ENCODE measurements around the gene CCR4. TPM values are rescaled to one million over a fixed set of nuclear protein-coding genes. Genes with fewer than 3 reads are reported as not detected.

Gene CCR4
- total and polyA plus RNA-seq, 10 of the 15 experiments (the other 5 are each of a cell fraction or from before 2014, with no cell fraction given) = 0.41 to 12.4 (median 5.3) TPM

- H3K4me2 ChIP-seq (ENCODE audit: control insufficient read depth, insufficient read depth) = no peak overlapping the region
- WGBS (ENCODE audit: insufficient coverage, insufficient replicate concordance, low lambda C conversion rate, missing lambda C conversion rate) = 86% methylated on average over 5 of the region's 5 CpGs
- H3K27me3 ChIP-seq (replicated peaks in 1 of 2; ENCODE audit: control insufficient read depth in 2 of 2, insufficient read depth in 2 of 2, low read length in 1 of 2) = no peaks in the 10 kb centered on the region
- in situ Hi-C loops (cut with MboI) (no loop called here), intact Hi-C loops (cut with micrococcal nuclease; ENCODE audit: unreplicated experiment) (no loop called here)
- H3K9ac ChIP-seq (ENCODE audit: control insufficient read depth, insufficient read depth, low read length) = no peak overlapping the region
- FAIRE-seq (no peak), DNase-seq (ENCODE audit: low read depth, low spot score) (no peak), ATAC-seq (no peak)
- POLR2A ChIA-PET = no interaction called here
- H4K20me1 ChIP-seq (ENCODE audit: control insufficient read depth, insufficient read depth) = no peaks in the 10 kb centered on the region
- H3K4me1 ChIP-seq (ENCODE audit: control insufficient read depth, insufficient read depth, low read length) = peaks cover 6% of the 10 kb centered on the region
- no peaks in the 10 kb centered on the region for H3K36me3 ChIP-seq (ENCODE audit: control insufficient read depth in 2 of 2, insufficient read depth in 2 of 2, low read length in 1 of 2)
- no peak overlapping the region for H3K4me3 ChIP-seq
- no peaks in the 10 kb centered on the region for H3K79me2 ChIP-seq (ENCODE audit: control insufficient read depth, insufficient read depth, low read length)
- CTCF ChIA-PET = interaction anchor here (1.5 kb wide), 1 partner anchor 394 kb away, joined by 3 read pairs; no protein-coding TSS in a partner anchor
- H3K27ac ChIP-seq (ENCODE audit: control insufficient read depth, insufficient read depth) = no peak overlapping the region
- no peak overlapping the region for H2AFZ ChIP-seq (ENCODE audit: control insufficient read depth, low read depth, low read length)
- RAD21 ChIA-PET (ENCODE audit: unreplicated experiment) = interaction anchor here (0.6 kb wide), 1 partner anchor 247 kb away, joined by 3 read pairs; no protein-coding TSS in a partner anchor
- BruUV-seq (replicated peaks) = no TSS peak
- H3K9me3 ChIP-seq (replicated peaks; ENCODE audit: control insufficient read depth, insufficient read depth, low read length) = no peaks in the 10 kb centered on the region
- SMC1A ChIA-PET (ENCODE audit: uncharacterized antibody, unreplicated experiment) = no interaction called here
- TF ChIP-seq TCF12 (IDR thresholded peaks at IDR 0.05; ENCODE audit: low read depth, low read length) (no peak), NBN (IDR thresholded peaks at IDR 0.05) (no peak), DPF2 (IDR thresholded peaks at IDR 0.05) (no peak), BMI1 (IDR thresholded peaks at IDR 0.05; ENCODE audit: borderline replicate concordance) (no peak), SRF (IDR thresholded peaks at IDR 0.05; ENCODE audit: low read depth in 2 of 2, low read length in 2 of 2) (no peak), BCLAF1 (IDR thresholded peaks at IDR 0.05) (no peak), RELA (IDR thresholded peaks at IDR 0.05; ENCODE audit: borderline replicate concordance, partially characterized antibody) (no peak), ZNF274 (IDR thresholded peaks at IDR 0.05; ENCODE audit: insufficient read depth, insufficient read length) (no peak), BRCA1 (IDR thresholded peaks at IDR 0.05; ENCODE audit: low read depth, low read length) (no peak), MLLT1 (IDR thresholded peaks at IDR 0.05) (no peak), GATAD2B (conservative IDR thresholded peaks at IDR 0.05; ENCODE audit: low read depth) (no peak), TCF7 (IDR thresholded peaks at IDR 0.05; ENCODE audit: borderline replicate concordance) (no peak), HDGF (IDR thresholded peaks at IDR 0.05) (no peak), YBX1 (IDR thresholded peaks at IDR 0.05) (no peak), SKIL (IDR thresholded peaks at IDR 0.05; ENCODE audit: low read depth, poor library complexity, severe bottlenecking) (no peak), NKRF (conservative IDR thresholded peaks at IDR 0.05) (no peak)
Measured at GRCh38 chr3:32978331-32978730, 26.9 kb downstream of the CCR4 start.

Data from GM12878 (cell line).